Middle frontal gyrus (tissue), 1 donor: ENCODE measurements around the gene BRWD1.

Experiments used
- DNase-seq: peaks from one replicate; pipeline ENCODE4 v3.0.0-alpha.2; 2015; ENCODE audit warnings: low spot score; ENCODE audit errors: extremely low spot score

Gene BRWD1

DNA sequence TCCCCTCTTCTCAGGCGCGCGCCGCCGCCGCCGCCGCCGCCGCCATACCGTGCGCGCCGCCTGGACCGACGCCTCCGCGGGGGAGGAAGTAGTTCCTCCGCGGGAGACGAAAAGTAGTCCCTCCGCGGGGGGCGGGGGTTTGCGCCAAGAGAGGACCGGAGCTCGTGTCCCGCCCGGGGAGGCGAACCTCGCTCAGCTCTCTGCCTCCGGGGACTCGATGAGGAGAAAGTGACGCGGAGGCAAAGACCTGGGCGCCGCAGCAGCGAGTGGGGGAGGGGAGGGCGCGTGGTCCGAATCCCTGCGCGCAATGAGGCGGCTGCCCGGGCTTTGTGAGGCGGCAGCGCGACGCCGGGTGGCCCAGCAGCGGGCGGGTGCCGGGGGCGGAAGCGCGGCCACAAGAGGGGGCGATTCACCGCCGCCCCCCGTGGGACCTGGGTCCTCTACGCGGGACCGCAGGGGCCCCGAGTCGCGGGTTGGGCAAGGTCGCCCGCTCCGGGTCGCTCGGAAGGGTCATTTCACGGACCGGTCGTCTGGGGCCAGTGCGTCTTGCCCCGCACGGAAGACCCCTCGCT lies at the start of gene BRWD1:
TSS of gene BRWD1 (minus strand) at position 62 of the 572 bp plus-strand sequence. CDS start 141 bp downstream, outside the sequence.
- peak; percentile 70 for DNase-seq

DNA sequence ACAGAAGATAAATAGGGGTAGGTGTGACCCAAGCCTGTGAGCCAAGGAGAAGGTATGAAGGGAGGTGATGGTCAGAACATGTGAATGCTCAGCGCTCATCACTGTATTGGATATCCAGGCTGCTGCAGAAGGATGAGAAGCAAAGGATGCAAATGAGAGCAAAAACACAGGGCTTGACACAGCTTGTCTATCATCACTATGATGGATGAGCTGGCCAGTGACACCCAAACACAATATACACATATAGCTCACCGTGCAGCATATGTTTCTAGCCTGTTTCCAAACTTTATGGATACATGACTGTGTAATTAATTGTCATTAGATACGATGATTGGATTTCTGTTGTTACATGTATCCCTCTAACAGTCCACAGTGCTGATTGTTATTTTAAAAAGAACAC lies 49.3 kb upstream of the BRWD1 start:
- no peak for DNase-seq

DNA sequence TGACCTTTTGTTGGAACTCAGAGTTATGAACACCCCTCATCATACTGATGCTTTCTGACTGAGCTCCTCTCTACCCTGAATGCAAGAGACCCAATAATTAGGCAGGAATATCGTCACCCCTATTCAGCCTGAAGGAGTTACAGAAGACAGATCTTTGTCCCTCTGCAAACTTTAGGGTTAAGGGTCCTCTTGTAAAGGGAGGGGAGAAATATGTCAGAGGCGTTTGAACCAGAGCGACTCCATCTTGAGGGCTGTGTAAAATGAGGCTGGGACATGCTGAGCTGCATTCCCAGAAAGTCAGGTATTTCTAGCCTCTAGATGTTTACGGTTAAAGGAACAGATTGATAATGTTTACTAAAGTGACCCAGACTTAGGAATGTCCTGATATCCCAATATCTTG lies 46.0 kb upstream of the BRWD1 start:
- no peak for DNase-seq

DNA sequence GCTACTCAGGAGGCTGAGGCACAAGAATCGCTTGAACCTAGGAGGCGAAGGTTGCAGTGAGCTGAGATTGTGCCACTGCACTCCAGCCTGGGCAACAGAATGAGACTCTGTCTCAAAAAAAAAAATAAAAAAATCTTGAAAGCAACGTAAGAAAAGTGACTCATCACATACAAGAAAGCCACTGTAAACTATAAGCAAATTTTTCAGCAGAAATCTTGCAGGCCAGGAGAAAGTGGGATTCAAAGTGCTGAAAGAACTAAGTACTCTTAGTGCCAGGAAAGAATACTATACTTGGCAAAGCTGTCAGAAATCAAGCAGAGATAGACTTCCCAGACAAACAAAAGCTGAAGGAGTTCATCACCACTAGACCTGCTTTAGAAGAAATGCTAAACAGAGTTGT lies 39.9 kb upstream of the BRWD1 start:
- no peak for DNase-seq

DNA sequence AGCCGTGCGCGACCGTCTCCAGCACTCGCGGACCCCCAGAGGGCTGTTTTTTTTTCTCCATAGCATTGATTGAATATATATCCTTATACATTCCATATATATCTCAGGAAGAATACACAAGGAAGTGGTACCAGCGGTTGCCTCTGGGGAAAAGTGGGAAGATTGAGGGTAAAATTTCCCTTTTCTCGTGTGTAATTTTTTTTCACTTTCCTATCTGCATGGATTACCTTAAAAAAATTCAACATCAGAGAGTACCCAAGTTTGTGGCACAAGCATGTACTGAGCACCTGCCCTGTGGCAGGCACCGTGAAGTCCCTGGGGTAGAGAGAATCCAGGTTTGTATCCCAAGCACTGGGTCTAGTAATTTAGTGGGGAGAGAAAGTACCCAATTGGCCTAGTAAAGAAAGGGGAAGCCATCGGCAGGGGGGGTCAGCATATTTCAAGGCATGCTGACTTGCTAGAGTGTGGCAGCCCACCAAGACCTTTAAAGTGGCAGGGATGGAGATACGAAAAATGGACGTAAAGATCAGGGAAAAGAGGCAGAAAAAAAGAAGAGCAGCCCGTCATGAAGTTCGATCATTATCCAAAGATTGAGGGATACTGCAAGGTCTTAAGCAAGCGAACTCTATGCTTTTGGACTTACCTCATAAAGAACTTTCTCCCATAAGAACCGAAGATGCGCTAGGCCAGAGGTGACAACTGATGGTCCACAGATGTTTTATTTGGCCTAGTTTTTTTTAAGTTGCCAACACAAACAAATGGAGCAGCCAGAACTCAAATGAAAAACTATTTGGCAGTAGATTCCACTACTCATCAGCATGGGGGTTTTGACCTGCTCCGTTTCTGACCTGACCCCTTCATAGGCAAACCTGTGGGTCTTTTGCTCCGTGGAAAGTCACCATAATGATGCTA lies 36.9 kb upstream of the BRWD1 start:
- DNase-seq: no peak

DNA sequence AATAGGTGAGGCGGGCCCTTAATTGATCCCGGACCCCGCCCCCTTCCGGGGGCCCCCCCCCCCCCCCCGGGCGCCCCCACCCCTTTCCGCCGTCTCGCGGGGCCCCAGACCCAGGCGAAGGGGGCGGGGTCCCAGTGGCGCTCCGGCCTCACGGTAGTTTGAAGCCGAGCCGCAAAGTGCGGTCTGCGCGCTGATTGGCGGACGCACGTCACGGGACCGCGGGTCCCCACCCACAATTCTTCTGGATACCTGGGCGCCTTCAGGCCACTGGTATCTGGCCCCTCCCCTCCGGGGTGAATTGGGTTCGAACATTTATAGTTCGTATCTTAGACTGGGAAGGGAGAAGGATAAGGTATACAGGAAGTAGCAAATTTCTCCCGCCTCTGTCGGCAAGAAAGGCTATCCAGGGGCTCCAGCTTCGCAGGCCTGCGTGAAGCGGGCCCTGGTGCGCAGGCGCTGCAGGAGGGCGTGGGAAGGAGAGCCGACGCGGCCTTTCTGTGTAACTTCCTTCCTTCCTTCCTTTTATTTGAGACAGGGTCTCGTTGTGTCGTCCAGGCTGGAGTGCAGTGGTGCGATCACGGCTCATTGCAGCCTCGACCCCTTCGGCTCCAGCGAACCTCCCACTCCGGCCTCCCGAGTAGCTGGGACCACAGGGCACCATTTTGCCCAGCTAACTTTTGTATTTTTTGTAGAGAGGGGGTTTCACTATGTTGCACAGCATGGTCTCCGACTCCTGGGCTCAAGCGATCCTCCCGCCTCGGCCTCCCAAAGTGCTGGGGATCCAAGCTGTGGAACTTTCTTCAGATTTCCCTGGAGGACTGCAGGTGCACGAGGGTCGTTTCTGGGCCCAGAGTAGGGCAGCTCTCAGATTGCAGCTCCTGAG lies 36.0 kb upstream of the BRWD1 start:
- peak; percentile 92 for DNase-seq

DNA sequence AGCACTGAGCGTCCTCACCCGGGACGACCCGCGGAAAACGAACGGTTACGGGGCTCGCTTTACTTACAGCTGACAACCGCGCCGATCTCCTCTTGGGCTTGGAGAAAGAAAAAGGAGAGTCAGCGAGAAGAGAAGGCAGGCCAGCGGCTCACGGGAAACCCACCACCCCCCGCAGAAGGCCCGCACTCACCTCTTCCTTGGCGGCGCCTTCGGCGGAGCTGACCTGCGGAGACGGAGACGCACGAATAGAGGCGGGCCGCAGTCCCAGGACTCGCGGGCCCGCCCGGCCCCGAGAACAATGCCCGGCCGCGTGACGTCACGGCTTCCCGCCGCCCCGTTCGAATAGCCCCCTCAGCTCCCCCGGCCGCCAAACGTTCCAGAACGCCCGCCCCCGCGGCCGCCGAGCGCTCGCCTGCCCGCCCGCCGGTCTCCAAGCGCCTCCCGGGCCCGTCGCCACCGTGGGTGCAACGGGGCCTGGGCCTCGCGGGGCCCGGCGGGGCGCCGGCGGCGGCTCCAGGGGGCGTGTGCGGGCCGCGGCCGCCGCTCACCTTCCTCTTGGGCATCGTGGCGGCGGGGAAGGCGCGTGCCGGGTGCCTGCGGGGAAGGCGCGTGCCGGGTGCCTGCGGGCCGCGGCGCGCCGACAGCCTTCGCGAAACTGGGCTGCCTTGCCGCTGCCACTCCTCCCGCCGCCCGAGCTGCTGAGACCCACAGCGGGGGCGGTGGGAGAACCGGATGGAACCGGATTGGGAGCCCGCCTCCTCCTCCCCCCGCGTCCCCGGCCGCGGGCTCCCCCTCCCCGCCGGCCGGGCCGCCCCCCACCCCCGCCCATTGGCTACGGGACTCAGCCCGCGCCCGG lies 35.2 kb upstream of the BRWD1 start, which contains the start of gene HMGN1:
TSS of gene HMGN1 (minus strand) at position 734 of the 856 bp plus-strand sequence. CDS start at position 563, 171 bp downstream.
- DNase-seq: peak; percentile 72

DNA sequence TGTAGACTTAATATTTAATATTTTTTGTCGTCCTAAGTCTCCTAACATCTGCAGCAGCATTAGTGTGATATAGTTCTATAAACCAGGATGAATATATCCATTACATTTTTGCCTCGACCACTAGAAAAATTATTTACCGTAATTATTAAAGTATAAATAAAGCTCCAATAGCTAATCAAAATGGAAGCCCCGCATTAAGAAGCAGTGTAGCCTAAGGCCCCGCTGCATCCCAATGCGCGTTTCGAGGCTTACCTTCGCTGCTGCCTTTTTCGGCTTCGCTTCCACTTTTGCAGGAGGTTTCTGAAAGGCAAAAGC lies 34.6 kb upstream of the BRWD1 start:
- no peak for DNase-seq

DNA sequence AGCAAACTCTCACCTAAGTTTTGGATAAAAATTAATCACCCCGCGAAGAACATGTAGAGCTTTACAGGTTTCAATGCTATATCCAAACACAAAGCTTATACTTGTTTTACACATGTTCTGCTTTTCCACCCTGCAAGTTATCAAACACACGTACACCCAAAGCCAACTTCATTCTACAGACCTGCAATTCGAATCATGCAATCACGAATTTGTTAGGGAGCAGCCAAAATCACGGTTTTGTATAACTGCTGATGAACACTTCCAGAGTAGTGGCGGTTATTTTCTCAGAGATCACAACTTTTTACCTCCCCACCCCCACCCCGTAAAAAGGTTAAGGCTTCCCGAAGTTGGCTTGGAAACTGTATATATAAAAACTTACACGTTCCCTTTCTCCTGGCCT lies 34.1 kb upstream of the BRWD1 start:
- no peak for DNase-seq

DNA sequence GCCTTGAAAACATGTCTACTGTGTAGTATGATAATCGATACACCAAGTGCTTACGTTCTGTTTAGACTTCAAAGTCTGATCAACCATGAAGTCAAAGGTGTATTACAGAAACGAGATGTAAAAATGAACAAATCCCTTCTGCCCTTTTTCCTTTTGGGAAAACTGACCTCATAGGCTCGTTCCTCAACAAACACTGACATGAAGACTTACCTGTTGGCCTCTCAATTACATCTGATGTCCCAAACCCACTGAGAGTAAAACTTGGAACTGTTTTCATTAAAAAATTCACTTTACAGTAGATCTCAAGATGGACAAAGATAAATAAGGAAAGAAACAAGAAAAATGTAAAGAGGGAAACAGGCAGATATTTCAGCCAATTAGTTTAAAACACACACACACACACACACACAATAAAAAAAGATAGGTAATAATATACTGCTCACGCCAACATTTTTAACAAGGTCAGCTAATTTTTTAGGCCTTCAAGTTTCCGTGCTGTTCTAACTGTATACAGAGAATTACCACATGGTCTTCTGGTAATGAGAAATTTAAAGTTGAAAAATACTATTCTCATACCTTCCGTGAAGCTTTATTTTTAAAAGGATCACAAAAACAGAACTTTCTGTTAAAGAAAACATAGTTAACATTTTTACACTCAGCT lies 33.4 kb upstream of the BRWD1 start:
- no peak for DNase-seq

DNA sequence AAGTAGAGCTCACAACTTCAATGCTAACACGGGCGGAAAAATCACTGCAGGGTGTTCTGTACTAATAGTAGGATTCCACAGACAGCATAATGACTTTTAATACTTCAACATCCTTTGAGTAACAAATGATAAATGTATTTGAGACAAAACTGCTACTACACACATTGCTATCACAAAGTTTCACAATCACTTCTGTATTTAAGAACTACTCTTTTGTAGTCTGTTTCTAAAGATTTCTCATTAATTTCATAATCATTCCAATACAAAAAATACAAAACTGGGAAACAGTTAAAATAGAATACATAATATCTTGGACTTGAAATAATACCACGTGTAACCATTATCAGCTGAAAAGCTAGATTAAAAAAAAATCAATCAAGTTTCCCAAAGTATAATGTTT lies 32.8 kb upstream of the BRWD1 start:
- DNase-seq: no peak

DNA sequence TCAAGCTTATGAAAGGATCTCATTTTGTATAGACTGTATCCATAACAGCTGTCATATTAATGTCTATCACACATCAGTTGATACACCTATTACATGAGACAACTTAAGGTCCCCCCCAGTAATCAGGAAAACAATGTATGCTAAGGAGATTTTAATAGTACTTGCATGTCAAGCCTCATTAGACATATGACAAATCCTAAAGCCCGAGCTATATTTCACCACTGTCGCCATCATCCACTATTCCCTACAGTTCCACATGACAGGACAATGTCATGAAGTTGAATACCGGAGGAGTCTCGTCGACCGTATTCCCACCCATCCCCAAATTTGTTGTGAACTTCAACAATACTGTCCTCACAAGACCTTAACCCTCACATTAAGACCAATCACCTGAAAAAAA lies 32.0 kb upstream of the BRWD1 start:
- no peak for DNase-seq

DNA sequence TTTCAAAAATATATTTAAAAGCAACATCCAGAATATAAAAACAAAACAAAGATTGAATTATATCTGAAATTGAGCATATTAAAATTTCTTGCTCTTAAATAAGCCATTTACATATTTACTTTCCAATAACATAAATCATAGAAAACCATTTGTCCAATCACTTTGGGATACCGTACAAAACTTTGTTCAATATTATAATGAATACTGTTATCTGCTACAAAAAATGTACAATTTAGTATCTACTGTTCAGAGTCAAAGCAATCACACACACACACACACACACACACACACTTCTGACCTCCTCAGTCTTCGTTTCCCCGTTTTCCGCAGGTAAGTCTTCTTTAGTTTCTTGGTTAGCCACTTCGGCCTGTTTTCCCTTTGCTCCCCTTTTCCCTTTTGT lies 31.4 kb upstream of the BRWD1 start:
- no peak for DNase-seq

DNA sequence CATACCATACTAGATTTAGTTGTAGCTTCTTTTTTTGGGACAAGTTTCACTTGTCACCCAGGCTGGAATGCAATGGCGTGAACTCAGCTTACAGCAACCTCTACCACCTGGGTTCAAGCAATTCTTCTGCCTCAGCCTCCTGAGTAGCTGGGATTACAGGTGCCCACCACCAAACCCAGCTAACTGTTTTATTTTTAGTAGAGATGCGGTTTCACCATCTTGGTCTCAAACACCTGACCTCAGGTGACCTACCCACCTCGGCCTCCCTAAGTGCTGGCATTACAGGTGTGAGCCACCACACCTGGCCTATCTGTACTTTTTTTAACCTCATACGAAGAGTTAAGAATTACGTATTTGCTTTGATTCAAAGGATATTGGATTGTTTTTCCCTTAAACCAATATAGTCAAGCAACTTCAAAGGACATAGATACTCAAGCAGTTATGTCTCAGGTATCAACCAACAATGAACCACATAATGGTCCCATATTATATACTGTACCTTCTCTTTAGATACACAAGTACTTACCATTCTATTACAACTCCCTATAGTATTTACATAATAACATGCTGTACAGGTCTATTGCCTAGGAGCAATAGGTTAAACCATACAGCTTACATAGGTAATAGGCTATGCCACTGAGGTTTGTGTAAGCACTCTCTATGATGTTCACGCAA lies 28.0 kb upstream of the BRWD1 start:
- DNase-seq: no peak

DNA sequence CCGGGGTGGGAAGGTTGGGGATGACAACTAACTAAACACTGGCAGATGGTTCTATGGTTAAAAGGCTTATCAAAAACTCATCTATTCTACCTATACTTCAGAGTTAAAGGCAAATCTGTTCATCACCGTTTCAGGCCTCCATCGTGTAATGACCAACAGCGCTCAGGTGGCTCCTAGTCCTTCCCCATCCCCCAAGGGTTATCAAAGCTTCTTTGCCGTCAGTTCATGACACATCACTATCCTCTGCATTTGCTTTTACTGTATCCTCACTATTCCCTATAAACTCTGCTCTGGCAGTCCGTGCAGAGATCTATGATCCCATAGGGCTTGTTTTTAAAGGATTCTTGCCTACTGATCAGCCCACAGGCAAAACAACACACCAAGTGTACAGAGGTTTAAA lies 27.3 kb upstream of the BRWD1 start:
- DNase-seq: no peak

DNA sequence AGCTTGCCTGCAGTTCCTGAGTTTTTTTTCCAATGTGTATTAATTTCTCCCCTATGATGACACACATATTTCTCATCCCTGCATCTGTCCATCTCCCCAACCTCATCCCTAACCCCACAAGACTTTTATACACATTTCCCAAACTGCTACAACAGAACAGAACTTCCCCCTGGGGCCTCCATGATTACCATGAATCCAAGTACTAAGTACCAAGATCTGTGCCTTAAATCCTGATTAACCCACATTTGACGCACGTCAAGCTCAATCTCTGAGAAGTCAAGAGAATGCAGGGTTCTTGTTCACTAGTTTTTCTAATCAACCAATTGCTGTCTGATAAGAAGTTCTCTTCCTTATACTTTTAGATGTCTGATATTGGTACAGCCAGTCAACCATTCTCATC lies 25.8 kb upstream of the BRWD1 start:
- no peak for DNase-seq

DNA sequence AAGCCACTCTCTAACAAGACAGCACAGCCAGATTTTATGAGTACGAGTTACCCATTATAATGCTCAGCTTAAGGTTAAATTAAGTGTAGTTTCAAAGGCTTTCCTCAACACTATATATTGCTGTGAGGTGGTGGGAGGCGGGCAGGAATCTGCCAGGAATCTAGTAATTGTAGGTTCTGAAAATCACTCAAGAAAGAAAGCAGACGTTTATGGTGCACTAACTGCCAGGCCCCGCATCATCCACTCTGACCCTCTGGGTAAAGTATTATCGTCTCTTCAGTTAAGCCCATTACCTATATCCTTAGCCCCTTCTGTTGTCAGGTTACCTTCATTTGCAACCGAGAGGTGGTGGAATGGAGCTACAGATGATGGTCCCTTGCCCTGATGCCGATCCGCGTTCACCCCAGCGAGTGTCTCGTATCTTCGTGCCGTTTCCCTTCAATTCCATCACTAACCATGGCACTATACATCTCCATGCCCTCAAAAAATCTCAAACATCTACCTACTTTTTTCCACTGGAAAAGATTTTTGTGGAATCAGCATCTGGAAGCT lies 23.1 kb upstream of the BRWD1 start:
- no peak for DNase-seq

DNA sequence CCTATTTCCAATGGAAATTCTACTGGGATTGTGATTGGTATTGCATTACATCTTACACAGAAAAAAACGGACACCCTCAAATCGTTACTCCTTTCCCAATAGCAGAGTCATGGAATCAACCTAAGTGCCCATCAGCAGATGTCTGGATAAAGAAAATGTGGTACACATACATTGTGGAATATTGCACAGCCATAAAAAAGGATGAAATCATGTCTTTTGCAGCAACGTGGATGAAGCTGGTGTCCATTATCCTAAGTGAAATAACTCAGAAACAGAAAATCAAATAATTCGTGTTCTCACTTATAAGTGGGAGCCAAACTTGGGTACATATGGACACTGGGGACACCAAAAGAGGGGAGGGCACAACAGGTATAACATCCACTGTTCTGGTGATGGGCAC lies 21.2 kb upstream of the BRWD1 start:
- DNase-seq: no peak

DNA sequence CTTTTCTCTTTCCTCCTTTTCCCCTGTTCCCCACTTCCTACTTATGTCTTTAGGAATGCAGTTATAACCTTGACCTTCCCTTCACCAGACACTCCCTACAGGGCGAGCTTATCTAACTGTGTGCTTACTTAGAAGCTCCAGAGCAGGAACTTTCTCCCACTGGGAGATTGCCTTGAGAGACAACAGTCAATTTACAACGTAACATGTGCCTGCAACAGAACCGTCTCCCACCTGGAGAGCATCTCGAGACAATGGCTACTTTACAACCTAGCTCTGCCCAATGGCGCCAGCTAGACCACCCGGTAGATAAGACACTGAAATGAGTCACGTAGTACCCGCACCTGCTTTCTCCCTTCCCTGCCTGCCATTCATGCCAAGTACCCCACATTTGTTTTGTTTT lies 18.7 kb upstream of the BRWD1 start:
- no peak for DNase-seq

DNA sequence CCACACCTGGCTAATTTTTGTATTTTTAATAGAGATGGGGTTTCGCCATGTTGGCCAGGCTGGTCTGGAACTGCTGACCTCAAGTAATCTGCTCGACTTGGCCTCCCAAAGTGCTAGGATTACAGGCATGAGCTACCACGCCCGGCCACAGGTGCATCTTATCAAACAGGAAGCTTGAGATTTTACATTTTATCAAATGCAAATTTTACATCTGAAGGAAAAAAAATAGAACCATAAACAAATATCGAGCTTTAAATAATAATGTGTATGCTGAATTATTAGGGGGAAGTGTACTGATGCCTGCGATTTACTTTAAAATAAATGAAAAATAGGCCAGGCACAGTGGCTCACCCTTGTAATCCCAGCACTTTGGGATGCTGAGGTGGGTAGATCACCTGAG lies 16.6 kb upstream of the BRWD1 start:
- no peak for DNase-seq
